GM23248 (cell line): ENCODE data around the gene RPRM. TPM values are rescaled to one million over a fixed set of nuclear protein-coding genes. Genes with fewer than 3 reads are reported as not detected.
"Not testable (repeated sequence)": the region's sequence is repeated elsewhere in the genome, so short reads cannot be mapped to it uniquely, and the experiment has no call there.

Experiments used
- DNase-seq: peaks from one replicate; pipeline ENCODE4 v3.0.0-alpha.2; 2015
- H2AFZ ChIP-seq: fragments of 200-600 bp; sonication (generic); 2 replicates; pipeline ENCODE4 v1.6.1; 2016; ENCODE audit warnings: antibody characterized with exemption
- H3F3A ChIP-seq: fragments of 200-600 bp; sonication (generic); 2 replicates; pipeline ENCODE4 v1.6.1; 2016; ENCODE audit warnings: mild to moderate bottlenecking, antibody characterized with exemption, mixed run types; ENCODE audit not compliant: insufficient read depth
- H3K27ac ChIP-seq: fragments of 200-600 bp; sonication (generic); 2 replicates; pipeline ENCODE4 v1.5.1; 2016; ENCODE audit warnings: mild to moderate bottlenecking
- H3K27me3 ChIP-seq: fragments of 200-600 bp; sonication (generic); replicated peaks from 2 replicates; pipeline ENCODE4 v1.6.1; 2016; ENCODE audit warnings: mild to moderate bottlenecking; ENCODE audit not compliant: insufficient read depth
- H3K36me3 ChIP-seq: fragments of 200-600 bp; sonication (generic); 2 replicates; pipeline ENCODE4 v1.6.1; 2016; ENCODE audit warnings: low read depth, mild to moderate bottlenecking
- H3K4me1 ChIP-seq: fragments of 200-600 bp; sonication (generic); 2 replicates; pipeline ENCODE4 v1.6.1; 2016; ENCODE audit warnings: mild to moderate bottlenecking; ENCODE audit not compliant: insufficient read depth
- H3K4me2 ChIP-seq: fragments of 200-600 bp; sonication (generic); one replicate; pipeline ENCODE4 v1.6.1; 2016; ENCODE audit warnings: mild to moderate bottlenecking; ENCODE audit not compliant: unreplicated experiment
- H3K4me3 ChIP-seq: fragments of 200-600 bp; sonication (generic); 2 replicates; pipeline ENCODE4 v1.5.1; 2016; ENCODE audit warnings: mild to moderate bottlenecking
- H3K79me2 ChIP-seq: fragments of 200-600 bp; sonication (generic); 2 replicates; pipeline ENCODE4 v1.6.1; 2016; ENCODE audit warnings: mild to moderate bottlenecking; ENCODE audit not compliant: insufficient read depth
- H3K9ac ChIP-seq: fragments of 200-600 bp; sonication (generic); 2 replicates; pipeline ENCODE4 v1.6.1; 2016; ENCODE audit warnings: mild to moderate bottlenecking
- H3K9me2 ChIP-seq: fragments of 200-600 bp; sonication (generic); 2 replicates; pipeline ENCODE4 v1.6.1; 2016; ENCODE audit warnings: mixed run types, mild to moderate bottlenecking, moderate library complexity; ENCODE audit not compliant: insufficient read depth
- H3K9me3 ChIP-seq: fragments of 200-600 bp; sonication (generic); one replicate; pipeline ENCODE4 v1.6.1; 2017; ENCODE audit warnings: low read depth
- H4K20me1 ChIP-seq: fragments of 200-600 bp; sonication (generic); 2 replicates; pipeline ENCODE4 v1.6.0; 2016; ENCODE audit not compliant: insufficient read depth
- EZH2 ChIP-seq: fragments of 200-600 bp; sonication (generic); IDR thresholded peaks from 2 replicates; pipeline ENCODE4 v1.6.1; 2018; ENCODE audit warnings: antibody characterized with exemption, mild to moderate bottlenecking; ENCODE audit not compliant: insufficient read depth, poor library complexity, severe bottlenecking
- EZH2phosphoT487 ChIP-seq: fragments of 200-600 bp; sonication (generic); IDR thresholded peaks from 2 replicates; pipeline ENCODE4 v1.6.1; 2018; ENCODE audit warnings: antibody characterized with exemption, moderate library complexity, mild to moderate bottlenecking, low read depth; ENCODE audit not compliant: insufficient read depth
- WGBS, 2 experiments: methylation state at CpG; one replicate each; pipeline ENCODE4 v1.1.6; 2015 to 2017; ENCODE audit warnings: low lambda C conversion rate in 2 of 2, low coverage in 1 of 2; ENCODE audit errors: missing lambda C conversion rate in 2 of 2; 5-methylcytosine and 5-hydroxymethylcytosine counted together
- in situ Hi-C: fragments of 300-500 bp; cut with MboI; formaldehyde crosslinking; loops from 2 replicates; pipeline ENCODE4 v1.15.0; 2020
- polyA plus RNA-seq: library from polyadenylated mRNA; unstranded; fragments of >200 nt; fragmentation: Nextera tagmentation; extraction: Ambion mirVana; gene quantifications from 2 replicates; pipeline ENCODE4 v1.2.1, GENCODE V29; 2016
- total RNA-seq: library from RNA; depleted of rRNA; stranded (reverse); fragments of >200 nt; shearing (Covaris generic); gene quantifications from 2 replicates; pipeline ENCODE4 v1.2.3, GENCODE V29; 2014

Gene RPRM
- total and polyA plus RNA-seq, 2 experiments from 2014 or later = not detected

- no peaks in the 10 kb centered on the region for H3K79me2 ChIP-seq
- no peaks in the 10 kb centered on the region for H3K9me2 ChIP-seq
- in situ Hi-C loops = no loop called here
- no peaks in the 10 kb centered on the region for H3F3A ChIP-seq
- H3K9me3 ChIP-seq = no peaks in the 10 kb centered on the region
- H3K27ac ChIP-seq = no peak overlapping the region
- no peak for TF ChIP-seq EZH2phosphoT487
- no peak for TF ChIP-seq EZH2
- no peaks in the 10 kb centered on the region for H3K4me1 ChIP-seq
- no peaks in the 10 kb centered on the region for H3K27me3 ChIP-seq
- H3K9ac ChIP-seq = no peak overlapping the region
- no peak overlapping the region for H3K4me3 ChIP-seq
- no peaks in the 10 kb centered on the region for H3K36me3 ChIP-seq
- H3K4me2 ChIP-seq = no peak overlapping the region
- DNase-seq = no peak
- 52 to 58% methylated on average over 18 to 21 of the region's 21 CpGs for WGBS, 2 experiments
- no peaks in the 10 kb centered on the region for H4K20me1 ChIP-seq
- no peak overlapping the region for H2AFZ ChIP-seq
Observed at GRCh38 chr2:153455403-153455802, 23.2 kb downstream of the RPRM start.

- no peak overlapping the region for H2AFZ ChIP-seq
- no peaks in the 10 kb centered on the region for H3K79me2 ChIP-seq
- no peak for TF ChIP-seq EZH2
- no peak for TF ChIP-seq EZH2phosphoT487
- no peak overlapping the region for H3K4me3 ChIP-seq
- no peak overlapping the region for H3K9ac ChIP-seq
- DNase-seq = no peak
- no peak overlapping the region for H3K27ac ChIP-seq
- H3K9me2 ChIP-seq = no peaks in the 10 kb centered on the region
- WGBS, 2 experiments = 34 to 35% methylated on average over 5 of the region's 5 CpGs
- in situ Hi-C loops = no loop called here
- H3K4me1 ChIP-seq = no peaks in the 10 kb centered on the region
- no peaks in the 10 kb centered on the region for H3K9me3 ChIP-seq
- H3K4me2 ChIP-seq = no peak overlapping the region
- H3F3A ChIP-seq = no peaks in the 10 kb centered on the region
- H3K36me3 ChIP-seq = no peaks in the 10 kb centered on the region
- no peaks in the 10 kb centered on the region for H4K20me1 ChIP-seq
- no peaks in the 10 kb centered on the region for H3K27me3 ChIP-seq
Observed at GRCh38 chr2:153451611-153452010, 27.0 kb downstream of the RPRM start.

GRCh38 chr2:153443106-153443505 lies 35.5 kb downstream of the RPRM start:
- H3K4me1 ChIP-seq = no peaks in the 10 kb centered on the region
- TF ChIP-seq EZH2phosphoT487 (no peak), EZH2 (no peak)
- in situ Hi-C loops = no loop called here
- no peaks in the 10 kb centered on the region for H3K79me2 ChIP-seq
- DNase-seq = no peak
- no peak overlapping the region for H3K4me3 ChIP-seq
- no peaks in the 10 kb centered on the region for H3K36me3 ChIP-seq
- no peak overlapping the region for H2AFZ ChIP-seq
- H3K27ac ChIP-seq = no peak overlapping the region
- H3K9ac ChIP-seq = no peak overlapping the region
- H3K4me2 ChIP-seq = no peak overlapping the region
- H3K9me2 ChIP-seq = no peaks in the 10 kb centered on the region
- WGBS, 2 experiments = 34 to 37% methylated on average over 4 of the region's 4 CpGs
- H3K9me3 ChIP-seq = no peaks in the 10 kb centered on the region
- H3F3A ChIP-seq = no peaks in the 10 kb centered on the region
- H3K27me3 ChIP-seq = no peaks in the 10 kb centered on the region
- H4K20me1 ChIP-seq = no peaks in the 10 kb centered on the region

- H3K9me2 ChIP-seq, H3K4me1 ChIP-seq, H3K4me3 ChIP-seq, H3K9me3 ChIP-seq, H4K20me1 ChIP-seq, H3K4me2 ChIP-seq, H3K79me2 ChIP-seq, H3K36me3 ChIP-seq, H3K27me3 ChIP-seq, in situ Hi-C loops, DNase-seq, H3K9ac ChIP-seq, H3K27ac ChIP-seq, H2AFZ ChIP-seq, H3F3A ChIP-seq: not testable (repeated sequence)
- WGBS, 2 experiments = 14 to 20% methylated on average over 5 of the region's 5 CpGs
Observed at GRCh38 chr2:153442616-153443015, 35.9 kb downstream of the RPRM start.

DNA sequence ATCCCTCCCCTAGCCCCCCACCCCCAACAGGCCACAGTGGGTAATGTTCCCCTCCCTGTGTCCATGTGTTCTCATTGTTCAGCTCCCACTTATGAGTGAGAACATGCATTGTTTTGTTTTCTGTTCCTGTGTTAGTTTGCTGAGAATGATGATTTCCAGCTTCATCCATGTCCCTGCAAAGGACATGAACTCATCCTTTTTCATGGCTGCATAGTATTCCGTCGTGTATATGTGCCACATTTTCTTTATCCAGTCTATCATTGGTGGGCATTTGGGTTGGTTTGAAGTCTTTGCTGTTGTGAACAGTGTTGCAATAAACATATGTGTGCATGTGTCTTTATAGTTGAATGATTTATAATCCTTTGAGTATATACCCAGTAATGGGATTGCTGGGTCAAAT lies 38.5 kb downstream of the RPRM start:
- DNase-seq, H3K36me3 ChIP-seq, H3K27me3 ChIP-seq, H3K79me2 ChIP-seq, H3K27ac ChIP-seq, H4K20me1 ChIP-seq, H3F3A ChIP-seq, H2AFZ ChIP-seq, H3K9ac ChIP-seq, H3K4me1 ChIP-seq, in situ Hi-C loops, H3K4me2 ChIP-seq, H3K4me3 ChIP-seq, H3K9me3 ChIP-seq, H3K9me2 ChIP-seq: not testable (repeated sequence)
- WGBS, 2 experiments = 47 to 54% methylated on average over 2 of the region's 2 CpGs
